Lower leg skin (tissue), 4 donors: ENCODE results near the gene C1QL1. TPM values are rescaled to one million over a fixed set of nuclear protein-coding genes. Genes with fewer than 3 reads are reported as not detected.

Source experiments
- DNase-seq, 2 donors: peaks; one replicate each; pipeline ENCODE4 v3.0.0-alpha.2; 2019; ENCODE audit warnings: low spot score in 2 of 2
- H3K4me3 ChIP-seq: fragments of 200-600 bp; sonication (generic); 2 replicates; pipeline ENCODE4 v1.5.1; 2017; ENCODE audit warnings: mild to moderate bottlenecking, low read depth; ENCODE audit not compliant: poor library complexity, severe bottlenecking
- POLR2A ChIP-seq, 2 donors: fragments of 450-650 bp; IDR thresholded peaks; one replicate each; pipeline ENCODE4 v1.6.1; 2016 to 2017; ENCODE audit warnings: antibody characterized with exemption in 2 of 2, mild to moderate bottlenecking in 1 of 2, moderate library complexity in 1 of 2
- WGBS, 2 donors: methylation state at CpG; one replicate each; pipeline ENCODE4 v1.1.5; 2018; 5-methylcytosine and 5-hydroxymethylcytosine counted together
- intact Hi-C: fragments of 100-400 bp; cut with DNase I; formaldehyde crosslinking; loops from one replicate; pipeline ENCODE4 v1.15.0; 2023; ENCODE audit warnings: low total_unique reads
- total RNA-seq, 4 donors: library from RNA; depleted of rRNA; stranded (reverse); fragments of >200 nt; gene quantifications; one replicate each; pipeline ENCODE4 v1.1.0, GENCODE V29; 2016
- TF ChIP-seq, protein P1 (sequence below), 3 donors: fragments of 450-650 bp; IDR thresholded peaks; one replicate each; pipeline ENCODE4 v1.5.1; 2016; ENCODE audit warnings: antibody characterized with exemption in 3 of 3, mild to moderate bottlenecking in 3 of 3, moderate library complexity in 2 of 3

Gene C1QL1
- total RNA-seq, 4 donors from 2014 or later: 0.21 to 1.4 (median 0.73) TPM

DNA sequence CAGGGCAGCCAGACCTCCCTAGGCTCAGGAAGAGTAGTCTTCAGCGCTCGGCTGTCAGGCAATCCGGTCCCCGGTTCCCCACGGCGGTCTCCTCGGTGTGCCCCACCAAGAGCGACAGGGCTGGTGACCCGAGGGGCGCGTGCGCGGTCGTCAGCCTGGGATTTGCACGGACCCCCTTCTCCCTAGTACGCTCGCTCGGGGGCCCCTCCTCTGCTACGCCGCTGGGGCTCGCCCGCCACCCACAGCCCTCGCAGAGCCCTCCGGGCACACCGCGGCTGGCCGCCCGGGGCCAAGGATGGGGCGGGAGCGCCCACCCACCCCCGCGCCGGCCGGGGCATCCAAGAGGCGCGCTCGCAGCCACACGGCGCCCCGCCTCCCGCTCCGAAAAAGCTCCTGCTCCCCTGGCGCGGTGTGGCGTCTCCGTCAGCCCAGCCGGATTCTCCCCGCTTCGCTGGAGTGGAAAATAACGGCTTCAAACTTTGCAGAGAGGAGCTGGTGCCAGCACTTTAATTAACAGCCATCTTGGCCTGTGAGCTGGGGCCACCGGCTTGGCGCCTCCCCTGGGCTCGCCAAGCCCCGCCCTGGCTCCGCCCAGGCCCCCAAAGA, 2.1 kb upstream of the C1QL1 start:
- intact Hi-C loops: no loop called here
- TF ChIP-seq, protein P1, sequence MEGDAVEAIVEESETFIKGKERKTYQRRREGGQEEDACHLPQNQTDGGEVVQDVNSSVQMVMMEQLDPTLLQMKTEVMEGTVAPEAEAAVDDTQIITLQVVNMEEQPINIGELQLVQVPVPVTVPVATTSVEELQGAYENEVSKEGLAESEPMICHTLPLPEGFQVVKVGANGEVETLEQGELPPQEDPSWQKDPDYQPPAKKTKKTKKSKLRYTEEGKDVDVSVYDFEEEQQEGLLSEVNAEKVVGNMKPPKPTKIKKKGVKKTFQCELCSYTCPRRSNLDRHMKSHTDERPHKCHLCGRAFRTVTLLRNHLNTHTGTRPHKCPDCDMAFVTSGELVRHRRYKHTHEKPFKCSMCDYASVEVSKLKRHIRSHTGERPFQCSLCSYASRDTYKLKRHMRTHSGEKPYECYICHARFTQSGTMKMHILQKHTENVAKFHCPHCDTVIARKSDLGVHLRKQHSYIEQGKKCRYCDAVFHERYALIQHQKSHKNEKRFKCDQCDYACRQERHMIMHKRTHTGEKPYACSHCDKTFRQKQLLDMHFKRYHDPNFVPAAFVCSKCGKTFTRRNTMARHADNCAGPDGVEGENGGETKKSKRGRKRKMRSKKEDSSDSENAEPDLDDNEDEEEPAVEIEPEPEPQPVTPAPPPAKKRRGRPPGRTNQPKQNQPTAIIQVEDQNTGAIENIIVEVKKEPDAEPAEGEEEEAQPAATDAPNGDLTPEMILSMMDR (IDR thresholded peaks at IDR 0.05): no peak
- TF ChIP-seq POLR2A (IDR thresholded peaks at IDR 0.05): no peak
- H3K4me3 ChIP-seq: no peak overlapping the region
- no peak for DNase-seq
- WGBS, 2 donors: 2 to 3% methylated on average over 21 to 44 of the region's 55 CpGs

DNA sequence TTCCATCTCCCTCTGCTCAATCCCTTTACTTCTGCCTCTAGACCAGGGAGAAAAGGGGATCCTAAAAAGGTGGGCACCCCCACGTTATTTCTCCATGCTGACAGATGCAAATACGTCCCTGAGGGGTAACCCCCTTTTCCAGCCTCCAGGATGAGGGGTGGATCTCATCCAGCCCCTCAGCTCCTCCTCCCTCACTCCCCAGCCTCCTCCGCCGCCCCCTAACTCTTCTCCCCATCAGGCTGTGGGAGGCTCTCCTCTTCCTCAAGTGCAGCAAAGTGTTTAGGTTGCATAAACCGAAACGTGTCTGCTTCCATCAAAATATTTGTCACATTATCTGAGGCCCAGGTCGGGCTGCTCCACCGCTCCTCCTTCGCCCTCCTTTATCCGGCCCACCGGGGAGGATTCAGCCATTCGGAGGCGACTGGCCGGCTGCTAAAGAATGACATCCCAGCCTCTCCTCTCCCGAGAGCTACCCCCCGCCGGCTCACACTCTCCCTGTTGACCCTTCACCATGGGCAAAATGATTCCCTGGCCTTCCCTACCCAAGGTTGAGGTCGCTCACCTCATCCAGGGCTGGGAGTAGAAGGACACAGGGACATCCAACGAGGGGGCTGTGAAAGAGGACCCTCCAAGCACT, 1.2 kb upstream of the C1QL1 start:
- 66 to 72% methylated on average over 19 of the region's 19 CpGs for WGBS, 2 donors
- TF ChIP-seq POLR2A (IDR thresholded peaks at IDR 0.05): no peak
- TF ChIP-seq, protein P1 (IDR thresholded peaks at IDR 0.05): no peak
- DNase-seq: no peak
- intact Hi-C loops: no loop called here
- H3K4me3 ChIP-seq: no peak overlapping the region

DNA sequence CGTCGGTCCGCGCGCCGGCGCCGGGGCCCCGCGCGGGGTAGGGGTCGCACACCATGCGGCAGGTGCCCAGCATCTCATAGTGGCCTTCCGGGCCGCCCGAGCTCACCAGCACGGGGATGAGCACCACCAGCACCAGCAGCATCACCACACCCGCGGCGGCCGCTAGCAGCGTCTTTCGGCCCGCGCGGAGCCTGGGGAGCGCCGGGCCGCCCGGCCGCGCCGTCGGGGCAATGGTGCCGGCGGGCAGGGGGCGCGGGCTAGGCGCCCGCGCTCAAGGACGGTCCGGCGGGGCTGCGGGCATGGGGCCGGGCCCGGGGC, 237 bp downstream of the C1QL1 start:
- intact Hi-C loops: no loop called here
- no peak for TF ChIP-seq POLR2A (IDR thresholded peaks at IDR 0.05)
- TF ChIP-seq, protein P1 (IDR thresholded peaks at IDR 0.05): no peak
- DNase-seq: no peak
- 0 to 7% methylated on average over 7 to 9 of the region's 47 CpGs for WGBS, 2 donors
- H3K4me3 ChIP-seq: no peak overlapping the region

DNA sequence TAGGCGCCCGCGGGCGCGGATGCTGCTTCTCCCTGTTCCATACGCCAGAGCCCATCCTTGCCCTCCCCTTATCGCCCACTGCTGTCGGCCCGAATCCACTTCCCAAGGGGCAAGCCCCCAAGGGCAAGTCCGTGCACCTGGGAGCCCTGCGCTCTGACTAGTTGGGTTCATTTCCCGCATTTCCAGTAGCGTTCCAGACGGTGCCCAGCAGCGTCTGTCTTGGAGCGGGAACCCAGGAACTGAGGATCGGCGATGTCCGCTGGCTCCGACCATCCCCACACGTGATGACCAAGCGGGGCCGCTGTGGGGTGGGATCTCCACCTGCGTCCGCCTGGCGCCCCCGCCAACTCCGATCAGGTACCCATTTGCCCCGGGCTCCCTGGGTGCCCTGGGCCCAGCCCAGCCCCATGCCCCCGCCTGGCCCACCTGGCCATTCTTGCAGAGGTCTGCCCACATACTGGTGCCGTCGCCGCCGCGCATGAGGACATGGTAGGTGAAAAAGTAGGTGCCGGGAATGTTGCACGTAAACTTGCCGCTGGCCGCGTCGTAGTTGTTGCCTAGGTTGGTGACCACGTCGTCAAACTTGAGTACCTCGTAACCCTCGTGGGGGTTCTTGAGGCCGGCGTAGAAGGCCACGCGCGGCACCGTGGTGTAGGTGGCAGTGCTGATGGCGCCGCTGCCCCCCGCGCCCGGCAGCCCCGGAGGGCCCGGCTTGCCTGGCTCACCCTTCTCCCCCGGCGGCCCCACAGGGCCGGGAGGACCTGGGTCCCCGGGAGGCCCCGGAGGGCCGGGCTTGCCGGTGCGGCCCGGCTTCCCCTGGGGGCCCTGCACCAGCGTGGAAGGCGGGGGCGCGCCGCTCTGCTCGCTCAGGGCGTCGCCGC, 837 bp downstream of the C1QL1 start:
- TF ChIP-seq, protein P1 (IDR thresholded peaks at IDR 0.05): no peak
- TF ChIP-seq POLR2A (IDR thresholded peaks at IDR 0.05): no peak
- DNase-seq: no peak
- H3K4me3 ChIP-seq: no peak overlapping the region
- WGBS, 2 donors: 3 to 10% methylated on average over 17 to 53 of the region's 76 CpGs
- intact Hi-C loops: no loop called here

DNA sequence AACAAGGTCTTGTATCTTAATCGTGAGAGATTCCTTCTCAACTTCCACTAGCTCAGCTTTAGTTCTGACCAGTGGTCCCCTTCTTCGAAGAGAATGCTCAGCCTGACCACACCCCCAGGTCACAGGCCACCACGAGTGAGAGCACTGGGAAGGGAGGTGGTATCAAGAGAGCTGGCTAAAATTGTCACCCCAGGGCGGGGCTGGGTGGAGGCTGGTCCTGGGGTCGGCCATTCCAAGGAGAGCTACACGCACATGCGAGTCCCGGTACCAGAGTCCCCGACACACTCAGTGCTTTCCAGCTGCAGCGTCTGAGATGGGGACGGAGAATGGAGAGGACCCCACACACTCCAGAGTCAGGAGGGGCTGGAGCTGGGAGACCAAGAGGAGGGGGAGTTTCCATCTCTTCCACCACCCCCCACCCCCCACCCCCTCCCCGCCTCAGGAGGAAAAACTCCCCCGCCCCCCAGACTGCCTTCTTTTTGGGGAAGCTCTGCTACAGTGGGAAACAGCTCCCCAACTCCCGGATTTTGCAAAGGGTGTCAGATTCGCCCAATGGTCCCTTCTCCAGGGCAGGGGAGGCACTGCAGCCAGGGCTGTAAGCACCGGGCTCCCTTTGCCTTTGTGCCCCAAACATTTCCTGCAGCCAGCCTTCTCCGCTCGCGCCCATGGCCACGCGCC, 1.6 kb downstream of the C1QL1 start:
- DNase-seq: no peak
- no peak overlapping the region for H3K4me3 ChIP-seq
- WGBS, 2 donors: 25 to 29% methylated on average over 17 to 21 of the region's 21 CpGs
- intact Hi-C loops: no loop called here
- TF ChIP-seq, protein P1 (IDR thresholded peaks at IDR 0.05): no peak
- no peak for TF ChIP-seq POLR2A (IDR thresholded peaks at IDR 0.05)
